ENCODE measurements around the gene THAP4.
"Not testable (repeated sequence)": the region's sequence is repeated elsewhere in the genome, so short reads cannot be mapped to it uniquely, and the experiment has no call there.

Gene THAP4

DNA sequence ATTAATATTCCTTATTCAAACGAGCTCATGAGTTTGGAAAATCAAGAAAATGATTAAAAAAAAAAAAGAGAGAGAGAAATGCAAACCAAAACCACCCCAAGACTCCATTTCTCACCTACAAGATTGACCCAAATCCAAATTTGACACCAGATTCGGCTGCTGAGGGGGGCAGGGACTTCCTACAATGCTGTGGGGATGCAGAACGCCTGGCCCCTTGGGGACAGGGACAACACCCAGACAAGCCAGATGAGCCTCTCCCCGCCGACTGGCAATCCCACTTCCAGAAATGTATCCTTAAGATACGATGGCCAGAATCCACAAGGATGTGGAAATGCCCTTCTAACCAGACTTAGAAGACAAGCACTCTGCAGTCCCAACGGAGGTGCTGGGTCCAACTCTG, 57.7 kb downstream of the THAP4 start:
- TF ChIP-seq, protein P1, sequence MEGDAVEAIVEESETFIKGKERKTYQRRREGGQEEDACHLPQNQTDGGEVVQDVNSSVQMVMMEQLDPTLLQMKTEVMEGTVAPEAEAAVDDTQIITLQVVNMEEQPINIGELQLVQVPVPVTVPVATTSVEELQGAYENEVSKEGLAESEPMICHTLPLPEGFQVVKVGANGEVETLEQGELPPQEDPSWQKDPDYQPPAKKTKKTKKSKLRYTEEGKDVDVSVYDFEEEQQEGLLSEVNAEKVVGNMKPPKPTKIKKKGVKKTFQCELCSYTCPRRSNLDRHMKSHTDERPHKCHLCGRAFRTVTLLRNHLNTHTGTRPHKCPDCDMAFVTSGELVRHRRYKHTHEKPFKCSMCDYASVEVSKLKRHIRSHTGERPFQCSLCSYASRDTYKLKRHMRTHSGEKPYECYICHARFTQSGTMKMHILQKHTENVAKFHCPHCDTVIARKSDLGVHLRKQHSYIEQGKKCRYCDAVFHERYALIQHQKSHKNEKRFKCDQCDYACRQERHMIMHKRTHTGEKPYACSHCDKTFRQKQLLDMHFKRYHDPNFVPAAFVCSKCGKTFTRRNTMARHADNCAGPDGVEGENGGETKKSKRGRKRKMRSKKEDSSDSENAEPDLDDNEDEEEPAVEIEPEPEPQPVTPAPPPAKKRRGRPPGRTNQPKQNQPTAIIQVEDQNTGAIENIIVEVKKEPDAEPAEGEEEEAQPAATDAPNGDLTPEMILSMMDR (IDR thresholded peaks at IDR 0.05; ENCODE audit: insufficient read depth, low read depth, low read length, missing control alignments), result no peak
- no peak for DNase-seq (ENCODE audit: low read depth)
- no peak overlapping the region for H3K4me3 ChIP-seq (ENCODE audit: low read depth, low read length)

DNA sequence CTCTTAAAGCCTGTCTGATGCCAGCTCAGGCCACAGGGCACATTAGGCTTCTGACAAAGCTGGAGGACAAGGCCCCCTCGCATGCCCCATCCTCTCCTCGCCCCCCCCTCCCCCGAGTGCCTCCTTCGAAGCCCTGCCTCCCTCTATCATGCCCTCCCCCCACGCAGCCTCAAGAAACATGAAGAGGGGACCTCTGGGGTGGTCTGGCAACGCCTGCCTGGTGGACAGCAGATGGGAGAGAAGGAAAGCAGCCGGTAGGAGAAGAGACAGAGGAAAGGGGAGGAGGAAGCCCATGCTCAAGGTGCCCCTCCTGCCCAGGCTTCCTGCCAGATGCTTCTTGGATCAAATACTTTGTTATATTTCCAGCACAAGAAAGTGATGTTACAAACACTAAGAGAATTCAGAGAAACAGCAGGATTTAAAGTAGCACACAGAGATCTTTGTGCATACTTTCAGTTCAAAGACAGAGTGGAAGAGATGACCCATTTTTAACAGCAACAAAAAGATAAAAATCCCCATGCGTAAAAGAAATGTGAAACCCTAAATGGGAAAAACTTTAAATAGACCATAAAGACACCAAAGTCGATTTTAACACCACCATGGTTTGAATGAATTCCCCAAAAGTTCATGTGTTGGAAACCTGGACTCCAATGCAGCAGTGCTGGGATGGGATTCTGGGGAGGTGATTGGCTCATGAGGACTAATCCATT, 59.4 kb downstream of the THAP4 start:
- no peak for DNase-seq (ENCODE audit: low read depth)
- H3K4me3 ChIP-seq (ENCODE audit: low read depth, low read length), result no peak overlapping the region
- TF ChIP-seq, protein P1 (IDR thresholded peaks at IDR 0.05; ENCODE audit: insufficient read depth, low read depth, low read length, missing control alignments), result no peak

DNA sequence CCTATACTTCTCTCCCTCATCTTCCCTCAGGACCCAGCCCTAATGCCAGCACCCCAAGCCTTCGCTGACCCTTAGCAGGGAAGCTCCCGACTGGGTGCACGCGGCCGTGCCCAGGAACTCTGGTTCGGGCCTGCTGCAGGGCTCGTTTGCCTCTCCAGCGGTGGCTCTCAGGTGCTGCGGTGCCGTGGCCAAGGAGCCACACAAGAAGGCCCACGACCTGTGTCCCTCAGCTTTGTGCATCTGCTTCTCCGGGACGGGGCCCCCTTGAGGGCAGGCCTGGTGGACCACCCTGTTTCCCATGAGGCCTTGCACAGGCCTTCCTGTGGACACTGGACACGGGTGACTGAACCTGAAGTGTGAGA, 60.7 kb downstream of the THAP4 start:
- no peak overlapping the region for H3K4me3 ChIP-seq (ENCODE audit: low read depth, low read length)
- no peak for DNase-seq (ENCODE audit: low read depth)
- TF ChIP-seq, protein P1 (IDR thresholded peaks at IDR 0.05; ENCODE audit: insufficient read depth, low read depth, low read length, missing control alignments), result no peak

DNA sequence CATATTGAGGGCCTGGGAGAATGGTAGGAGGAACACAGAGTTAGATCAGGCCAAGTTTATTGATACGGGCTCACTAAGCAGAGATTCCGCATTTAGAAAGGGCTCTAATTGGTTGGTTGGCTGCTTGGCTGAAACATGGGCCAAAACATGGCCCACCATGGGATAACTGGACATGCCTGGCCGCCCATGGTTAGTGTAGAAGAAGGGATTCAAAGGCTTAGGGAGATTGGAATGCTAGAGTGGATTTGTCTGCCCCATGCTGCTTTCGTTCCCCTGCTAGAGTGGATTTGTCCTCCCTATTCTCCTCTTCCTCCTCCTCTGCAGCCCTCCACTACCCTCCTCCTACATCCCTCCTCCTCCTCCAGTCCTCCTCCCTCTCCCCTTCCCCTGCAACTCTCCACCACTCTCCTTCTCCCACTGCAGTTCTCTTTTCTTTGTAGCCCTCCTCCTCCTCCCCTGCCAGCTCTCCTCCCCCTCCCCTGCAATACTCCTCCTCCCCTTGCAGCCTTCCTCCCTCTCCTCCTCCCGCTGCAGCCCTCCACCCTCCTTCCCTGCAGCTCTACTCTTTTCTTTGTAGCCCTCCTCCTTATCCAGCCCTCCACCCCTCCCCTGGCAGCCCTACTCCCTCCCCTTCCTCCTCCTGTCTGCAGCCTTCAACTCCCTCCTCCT, 61.2 kb downstream of the THAP4 start:
- no peak for DNase-seq (ENCODE audit: low read depth)
- TF ChIP-seq, protein P1 (IDR thresholded peaks at IDR 0.05; ENCODE audit: insufficient read depth, low read depth, low read length, missing control alignments), result no peak
- H3K4me3 ChIP-seq (ENCODE audit: low read depth, low read length), result no peak overlapping the region

DNA sequence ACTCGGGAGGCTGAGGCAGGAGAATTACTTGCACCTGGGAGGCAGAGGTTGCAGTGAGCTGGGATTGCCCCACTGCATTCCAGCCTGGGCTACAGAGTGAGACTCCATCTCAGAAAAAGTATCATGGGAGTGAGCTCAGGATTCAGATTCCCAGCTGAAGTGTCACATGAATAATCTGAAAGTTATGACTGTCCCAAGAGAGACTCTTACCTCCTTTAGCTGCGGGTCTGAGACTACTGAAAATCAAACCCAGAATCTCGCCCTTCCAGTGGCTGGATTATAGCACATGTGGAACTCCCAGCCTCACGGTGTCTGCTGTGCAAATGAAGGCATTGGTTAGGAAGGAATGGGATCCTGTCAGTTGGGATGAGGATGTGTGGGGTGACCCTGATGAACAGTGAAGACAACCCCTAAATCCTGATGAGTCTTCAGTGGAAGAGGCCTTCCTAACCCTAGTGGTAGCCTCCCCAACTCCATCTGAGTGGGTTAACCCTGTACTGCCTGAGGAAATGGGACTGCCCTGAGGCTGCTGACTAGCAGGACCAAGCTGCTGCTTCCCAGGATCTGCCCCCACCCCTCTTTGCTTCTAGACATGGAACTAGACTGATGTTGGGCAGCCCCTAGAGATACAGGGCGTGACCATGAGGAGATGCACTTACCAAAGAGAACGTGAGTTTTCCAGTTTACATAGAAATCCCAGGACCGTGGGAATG, 61.9 kb downstream of the THAP4 start:
- H3K4me3 ChIP-seq (ENCODE audit: low read depth, low read length), result no peak overlapping the region
- TF ChIP-seq, protein P1 (IDR thresholded peaks at IDR 0.05; ENCODE audit: insufficient read depth, low read depth, low read length, missing control alignments), result no peak
- DNase-seq (ENCODE audit: low read depth), result no peak

DNA sequence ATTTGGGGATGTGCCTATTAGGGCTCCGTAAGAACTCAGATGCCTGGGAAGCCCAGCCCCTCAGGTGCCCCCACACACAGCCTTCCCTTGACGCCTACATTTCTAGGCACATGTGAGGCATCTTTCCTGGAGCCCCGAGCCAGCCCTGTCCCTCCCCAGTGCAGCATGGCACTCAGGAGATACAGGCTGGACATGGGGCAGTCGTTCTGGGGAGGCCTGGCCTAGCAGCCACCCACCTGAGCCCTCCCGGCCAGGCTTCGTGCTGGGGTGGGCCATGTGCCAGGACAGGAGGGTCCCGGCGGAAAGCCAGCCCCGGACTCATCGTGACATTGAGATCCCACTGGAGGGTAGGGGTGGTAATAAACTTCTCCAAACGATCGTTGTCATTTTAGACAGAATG, 63.2 kb downstream of the THAP4 start:
- TF ChIP-seq, protein P1 (IDR thresholded peaks at IDR 0.05; ENCODE audit: insufficient read depth, low read depth, low read length, missing control alignments), result no peak
- no peak for DNase-seq (ENCODE audit: low read depth)
- no peak overlapping the region for H3K4me3 ChIP-seq (ENCODE audit: low read depth, low read length)

DNA sequence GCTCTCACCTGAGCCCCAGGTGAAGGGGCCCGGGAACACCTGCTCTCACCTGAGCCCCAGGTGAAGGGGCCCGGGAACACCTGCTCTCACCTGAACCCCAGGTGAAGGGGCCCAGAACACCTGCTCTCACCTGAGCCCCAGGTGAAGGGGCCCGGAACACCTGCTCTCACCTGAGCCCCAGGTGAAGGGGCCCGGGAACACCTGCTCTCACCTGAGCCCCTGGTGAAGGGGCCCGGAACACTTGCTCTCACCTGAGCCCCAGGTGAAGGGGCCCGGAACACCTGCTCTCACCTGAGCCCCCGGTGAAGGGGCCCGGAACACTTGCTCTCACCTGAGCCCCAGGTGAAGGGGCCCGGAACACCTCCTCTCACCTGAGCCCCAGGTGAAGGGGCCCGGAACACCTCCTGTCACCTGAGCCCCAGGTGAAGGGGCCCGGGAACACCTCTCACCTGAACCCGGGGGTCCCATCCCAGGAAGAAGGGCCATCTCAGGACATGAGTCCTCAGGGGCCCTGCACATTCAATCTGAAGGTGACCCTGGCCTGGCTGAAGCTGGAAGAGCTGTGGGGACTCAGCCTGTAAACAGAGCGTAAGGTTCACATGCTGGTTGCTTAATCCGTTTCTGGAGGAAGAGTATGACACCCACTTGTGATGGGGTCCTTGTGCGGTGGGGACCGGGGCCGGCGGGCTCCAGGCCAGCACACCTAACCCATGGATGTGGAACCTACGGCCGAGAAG, 63.9 kb downstream of the THAP4 start:
- DNase-seq (ENCODE audit: low read depth); H3K4me3 ChIP-seq (ENCODE audit: low read depth, low read length): not testable (repeated sequence)

Data from GM12865 (cell line).